Right renal pelvis (tissue), 4 donors: Measurements from ENCODE around the gene PCDH9. TPM values are rescaled to one million over a fixed set of nuclear protein-coding genes. Genes with fewer than 3 reads are reported as not detected.

ENCODE experiments used
- DNase-seq, 4 donors: peaks; one replicate each; pipeline ENCODE4 v3.0.0-alpha.2; 2013; ENCODE audit warnings: low read depth in 4 of 4, low spot score in 3 of 4, missing footprints in 1 of 4
- polyA plus RNA-seq, 4 donors: library from polyadenylated mRNA; unstranded; fragments of 120-200 nt; gene quantifications; one replicate each; pipeline ENCODE4 v1.2.1, GENCODE V29; 2013; ENCODE audit not compliant: insufficient read length in 4 of 4

Gene PCDH9
- polyA plus RNA-seq, 4 donors = 12.8 to 16.5 (median 15.0) TPM

GRCh38 chr13:67094952-67095351 lies 135.2 kb downstream of the PCDH9 start:
- DNase-seq = no peak

GRCh38 chr13:67094078-67094477 lies 136.1 kb downstream of the PCDH9 start:
- DNase-seq = no peak

GRCh38 chr13:67091603-67092002 lies 138.5 kb downstream of the PCDH9 start:
- no peak for DNase-seq

- DNase-seq = no peak
Measured at GRCh38 chr13:67090856-67091255, 139.3 kb downstream of the PCDH9 start.

GRCh38 chr13:67087527-67087926 lies 142.6 kb downstream of the PCDH9 start:
- no peak for DNase-seq

GRCh38 chr13:67086260-67086659 lies 143.9 kb downstream of the PCDH9 start:
- DNase-seq = no peak

- DNase-seq = no peak
Measured at GRCh38 chr13:67084066-67084465, 146.1 kb downstream of the PCDH9 start.

- no peak for DNase-seq
Measured at GRCh38 chr13:67083519-67083918, 146.6 kb downstream of the PCDH9 start.

- no peak for DNase-seq
Measured at GRCh38 chr13:67080351-67080750, 149.8 kb downstream of the PCDH9 start.

GRCh38 chr13:67078062-67078461 lies 152.1 kb downstream of the PCDH9 start:
- DNase-seq = no peak

GRCh38 chr13:67077132-67077531 lies 153.0 kb downstream of the PCDH9 start:
- no peak for DNase-seq

GRCh38 chr13:67076378-67076777 lies 153.8 kb downstream of the PCDH9 start:
- no peak for DNase-seq

- DNase-seq = no peak
Measured at GRCh38 chr13:67075239-67075638, 154.9 kb downstream of the PCDH9 start.

GRCh38 chr13:67071918-67072598 lies 158.1 kb downstream of the PCDH9 start:
- no peak for DNase-seq

- DNase-seq = no peak
Measured at GRCh38 chr13:67070306-67070705, 159.8 kb downstream of the PCDH9 start.

GRCh38 chr13:67069117-67069767 lies 160.9 kb downstream of the PCDH9 start:
- DNase-seq = no peak

GRCh38 chr13:67064920-67065319 lies 165.2 kb downstream of the PCDH9 start:
- no peak for DNase-seq

GRCh38 chr13:67063036-67063435 lies 167.1 kb downstream of the PCDH9 start:
- no peak for DNase-seq

- no peak for DNase-seq
Measured at GRCh38 chr13:67062160-67062559, 168.0 kb downstream of the PCDH9 start.

- DNase-seq = no peak
Measured at GRCh38 chr13:67061750-67062149, 168.4 kb downstream of the PCDH9 start.

GRCh38 chr13:67052550-67053490 lies 177.3 kb downstream of the PCDH9 start:
- no peak for DNase-seq
